WI38 (cell line): ENCODE measurements around the gene KRT24.
"Not testable (repeated sequence)": the region's sequence is repeated elsewhere in the genome, so short reads cannot be mapped to it uniquely, and the experiment has no call there.

Experiments
- H3K4me3 ChIP-seq: 2 replicates; pipeline ENCODE4 v1.5.1; 2011; ENCODE audit warnings: low read depth, mild to moderate bottlenecking, control low read depth, low read length
- TF ChIP-seq, protein P1 (sequence below): IDR thresholded peaks from 2 replicates; pipeline ENCODE4 v1.5.1; 2012; ENCODE audit warnings: low read depth, mild to moderate bottlenecking, control low read depth, low read length

Gene KRT24

DNA sequence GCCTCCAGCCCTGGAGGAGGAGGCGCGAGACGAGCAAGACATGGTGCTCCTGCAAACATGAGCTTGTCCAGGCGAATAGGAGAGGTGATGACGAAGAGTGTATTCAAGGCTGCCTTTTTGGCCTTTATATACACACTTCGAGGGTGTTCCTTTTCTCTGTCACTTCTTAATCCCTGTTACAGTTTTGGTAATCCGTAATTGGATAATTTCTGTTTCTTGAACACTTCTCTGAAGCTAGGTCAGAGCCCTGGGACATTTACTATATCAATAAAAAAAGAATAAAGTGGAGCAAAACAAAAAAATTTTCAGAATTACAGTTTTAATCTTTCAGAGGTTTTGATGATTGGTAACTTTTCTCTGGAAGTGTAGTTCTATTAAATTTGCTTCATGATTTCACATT is at the start of gene KRT24:
TSS of gene KRT24 (minus strand) at position 101 of the 400 bp plus-strand sequence. CDS start at position 42, 59 bp downstream.
- TF ChIP-seq, protein P1, sequence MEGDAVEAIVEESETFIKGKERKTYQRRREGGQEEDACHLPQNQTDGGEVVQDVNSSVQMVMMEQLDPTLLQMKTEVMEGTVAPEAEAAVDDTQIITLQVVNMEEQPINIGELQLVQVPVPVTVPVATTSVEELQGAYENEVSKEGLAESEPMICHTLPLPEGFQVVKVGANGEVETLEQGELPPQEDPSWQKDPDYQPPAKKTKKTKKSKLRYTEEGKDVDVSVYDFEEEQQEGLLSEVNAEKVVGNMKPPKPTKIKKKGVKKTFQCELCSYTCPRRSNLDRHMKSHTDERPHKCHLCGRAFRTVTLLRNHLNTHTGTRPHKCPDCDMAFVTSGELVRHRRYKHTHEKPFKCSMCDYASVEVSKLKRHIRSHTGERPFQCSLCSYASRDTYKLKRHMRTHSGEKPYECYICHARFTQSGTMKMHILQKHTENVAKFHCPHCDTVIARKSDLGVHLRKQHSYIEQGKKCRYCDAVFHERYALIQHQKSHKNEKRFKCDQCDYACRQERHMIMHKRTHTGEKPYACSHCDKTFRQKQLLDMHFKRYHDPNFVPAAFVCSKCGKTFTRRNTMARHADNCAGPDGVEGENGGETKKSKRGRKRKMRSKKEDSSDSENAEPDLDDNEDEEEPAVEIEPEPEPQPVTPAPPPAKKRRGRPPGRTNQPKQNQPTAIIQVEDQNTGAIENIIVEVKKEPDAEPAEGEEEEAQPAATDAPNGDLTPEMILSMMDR, result no peak
- no peak within 1 kb of the TSS for H3K4me3 ChIP-seq

DNA sequence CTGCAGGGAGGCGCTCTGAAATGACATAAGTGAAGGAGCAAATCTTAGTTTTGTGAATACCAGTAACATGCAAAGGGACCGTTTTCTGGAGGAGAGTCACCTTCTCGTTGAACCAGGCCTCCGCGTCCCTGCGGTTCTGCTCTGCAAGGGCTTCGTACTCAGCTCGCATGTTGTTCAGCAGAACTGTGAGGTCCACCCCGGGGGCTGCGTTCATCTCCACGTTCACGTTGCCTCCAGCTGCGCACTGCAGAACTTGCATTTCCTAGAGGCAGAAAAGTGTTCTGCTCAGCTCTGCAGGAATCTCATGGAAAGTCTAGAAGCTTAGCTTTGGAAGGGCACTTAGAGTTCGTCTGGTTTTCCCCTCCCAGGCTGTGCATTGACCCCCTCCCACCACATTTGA is 47.5 kb upstream of the KRT24 start:
- H3K4me3 ChIP-seq, result no peak overlapping the region
- TF ChIP-seq, protein P1, result no peak

DNA sequence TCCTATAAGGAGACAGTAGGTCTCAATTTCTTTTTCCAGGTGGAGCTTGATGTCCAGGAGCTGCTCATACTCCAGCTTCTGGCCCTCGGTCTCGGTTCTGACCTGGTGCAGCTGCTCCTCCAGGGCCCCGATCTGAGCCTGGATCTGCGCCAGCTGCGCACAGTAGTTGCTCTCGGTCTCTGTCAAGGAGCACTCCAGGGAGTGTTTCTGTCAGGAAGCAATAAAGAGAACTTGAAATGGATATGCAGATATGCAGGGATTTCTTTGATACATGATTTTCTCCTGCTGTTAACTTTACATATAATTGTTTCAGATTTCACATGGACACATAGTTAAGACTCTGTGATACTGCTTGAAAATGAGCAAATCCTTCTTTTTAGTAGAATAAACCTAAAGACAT is 46.8 kb upstream of the KRT24 start:
- H3K4me3 ChIP-seq, result no peak overlapping the region
- TF ChIP-seq, protein P1, result no peak

DNA sequence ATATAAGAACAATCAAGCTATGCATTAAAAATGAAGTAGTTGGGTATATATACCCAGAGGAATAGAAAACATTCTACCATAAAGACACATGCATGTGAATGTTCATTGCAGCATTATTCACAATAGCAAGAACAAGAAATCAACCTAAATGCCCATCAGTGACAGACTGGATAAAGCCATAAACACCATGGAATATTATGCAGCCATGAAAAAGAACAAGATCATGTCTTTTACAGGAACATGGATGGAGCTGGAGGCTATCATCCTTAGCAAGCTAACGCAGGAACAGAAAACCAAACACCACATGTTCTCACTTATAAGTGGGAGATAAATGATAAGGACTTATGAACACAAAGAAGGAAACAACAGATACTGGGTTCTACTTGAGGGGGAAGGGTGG is 45.1 kb upstream of the KRT24 start:
- not testable (repeated sequence) for H3K4me3 ChIP-seq

DNA sequence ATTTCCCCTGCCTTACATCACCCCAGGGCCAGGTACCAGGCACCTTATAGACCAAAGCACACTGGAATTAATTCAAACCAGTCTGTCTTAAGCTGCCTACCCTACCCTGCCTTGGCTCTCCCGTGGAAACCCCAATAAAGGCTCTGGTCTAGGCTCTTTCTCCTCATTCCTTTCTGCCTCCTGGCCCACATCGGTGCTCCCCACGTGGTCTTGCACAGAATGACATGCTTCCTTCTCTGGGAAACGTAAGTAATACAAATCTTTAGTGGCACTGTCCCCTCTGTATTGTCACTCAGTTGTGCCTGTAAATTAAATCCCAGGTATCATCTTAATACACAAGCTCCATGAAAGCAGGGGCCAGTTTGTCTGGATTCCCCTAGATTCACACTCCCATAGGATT is 35.0 kb upstream of the KRT24 start:
- no peak overlapping the region for H3K4me3 ChIP-seq
- TF ChIP-seq, protein P1, result no peak

DNA sequence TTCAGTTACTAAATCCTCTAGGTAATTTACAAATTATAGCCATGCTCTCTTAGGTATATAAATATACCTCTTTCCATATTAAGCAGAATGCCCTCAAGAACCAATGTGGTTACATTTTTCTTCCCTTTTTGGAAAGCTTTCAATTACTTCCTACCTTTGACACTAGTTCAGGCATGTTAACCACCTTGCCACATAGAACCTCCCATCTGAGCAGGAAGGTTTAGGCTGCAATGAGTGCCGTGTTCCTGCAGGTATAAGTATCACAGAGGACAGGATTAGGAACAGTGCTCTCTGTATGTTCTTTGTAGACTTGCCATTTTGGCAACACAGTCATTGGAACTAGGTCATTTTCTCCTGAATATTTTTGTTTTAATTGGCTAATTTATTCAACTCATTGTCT is 31.5 kb upstream of the KRT24 start:
- H3K4me3 ChIP-seq, result no peak overlapping the region
- TF ChIP-seq, protein P1, result no peak

DNA sequence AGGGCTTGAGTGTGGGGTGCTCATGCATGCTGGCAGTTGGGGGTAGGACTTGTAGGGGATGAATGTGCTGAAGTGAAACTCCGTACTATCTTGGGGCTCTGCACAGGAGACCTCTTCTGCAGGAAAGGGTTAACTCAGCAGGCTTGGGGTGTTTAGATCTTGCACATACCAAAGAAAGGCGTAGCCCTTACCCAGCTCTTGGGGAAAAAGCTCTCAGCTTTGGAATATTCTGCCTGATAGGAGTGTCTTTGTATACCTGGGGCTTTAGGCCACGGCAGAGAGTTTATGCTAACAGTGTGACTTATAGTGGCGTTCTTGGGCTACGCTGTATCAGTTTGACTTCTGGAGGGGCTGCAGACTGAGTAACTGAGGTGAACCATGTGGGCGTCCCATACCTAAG is 30.5 kb upstream of the KRT24 start:
- TF ChIP-seq, protein P1, result no peak

DNA sequence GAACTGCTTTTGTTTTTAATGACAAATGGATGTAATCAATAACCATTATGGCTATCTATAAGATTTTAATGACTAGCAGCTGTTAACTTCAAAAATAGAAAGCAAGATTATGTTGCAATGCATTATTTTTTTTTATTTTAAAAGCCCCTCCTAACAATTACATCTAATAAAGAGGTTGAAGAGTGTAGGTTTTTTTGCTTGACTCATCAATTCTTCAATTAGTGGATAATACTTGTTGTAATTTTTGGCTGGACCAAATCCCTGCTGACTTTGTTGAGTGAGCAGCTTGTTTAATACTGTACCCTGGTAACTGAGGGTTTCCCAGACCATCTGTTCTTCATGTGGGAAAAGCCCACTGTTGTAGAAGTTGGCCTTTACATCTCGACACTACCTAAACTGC is 27.4 kb upstream of the KRT24 start:
- H3K4me3 ChIP-seq, result no peak overlapping the region
- TF ChIP-seq, protein P1, result no peak

More for the DNA sequence above, 30.5 kb upstream of the KRT24 start:
- no peak overlapping the region for H3K4me3 ChIP-seq
